Neural cell (in vitro differentiated cells): Measurements from ENCODE around the gene RPLP1. TPM values are rescaled to one million over a fixed set of nuclear protein-coding genes. Genes with fewer than 3 reads are reported as not detected.

ENCODE experiments used
- H2AFZ ChIP-seq: fragments of 200-600, 300-800 bp; sonication (generic), shearing (Covaris generic); 2 replicates; pipeline ENCODE4 v1.6.0; 2014; ENCODE audit warnings: low read depth, mild to moderate bottlenecking, antibody characterized with exemption, low read length, moderate library complexity
- H3F3A ChIP-seq: fragments of 200-600 bp; shearing (Covaris generic); 2 replicates; pipeline ENCODE4 v1.6.1; 2016; ENCODE audit warnings: mild to moderate bottlenecking, moderate library complexity, mixed read lengths, antibody characterized with exemption, low read length; ENCODE audit not compliant: insufficient read depth, poor library complexity, severe bottlenecking
- H3K27ac ChIP-seq: fragments of 200-600, 300-800 bp; sonication (generic), shearing (Covaris generic); 2 replicates; pipeline ENCODE4 v1.5.1; 2014; ENCODE audit warnings: mild to moderate bottlenecking, low read length, moderate library complexity
- H3K27me3 ChIP-seq: fragments of 300-800, 200-600 bp; sonication (generic), shearing (Covaris generic); 2 replicates; pipeline ENCODE4 v1.6.0; 2014; ENCODE audit warnings: mild to moderate bottlenecking, low read depth, low read length, moderate library complexity; ENCODE audit not compliant: insufficient read depth
- H3K36me3 ChIP-seq: fragments of 300-800, 200-600 bp; sonication (generic), shearing (Covaris generic); 2 replicates; pipeline ENCODE4 v1.5.1; 2014; ENCODE audit warnings: mild to moderate bottlenecking, antibody characterized with exemption, low read length, moderate library complexity; ENCODE audit not compliant: insufficient read depth
- H3K4me2 ChIP-seq: fragments of 300-800, 200-600 bp; sonication (generic), shearing (Covaris generic); 2 replicates; pipeline ENCODE4 v1.6.0; 2014; ENCODE audit warnings: mild to moderate bottlenecking, low read length
- H3K4me3 ChIP-seq: fragments of 300-800, 200-600 bp; sonication (generic), shearing (Covaris generic); 2 replicates; pipeline ENCODE4 v1.5.1; 2014; ENCODE audit warnings: mild to moderate bottlenecking, low read length, moderate library complexity
- H3K79me2 ChIP-seq: fragments of 200-600 bp; shearing (Covaris generic); replicated peaks from 2 replicates; pipeline ENCODE4 v1.6.0; 2014; ENCODE audit warnings: mild to moderate bottlenecking, low read length, moderate library complexity; ENCODE audit not compliant: insufficient read depth
- H3K9ac ChIP-seq: fragments of 300-800, 200-600 bp; sonication (generic), shearing (Covaris generic); 2 replicates; pipeline ENCODE4 v1.6.1; 2016; ENCODE audit warnings: mild to moderate bottlenecking, low read length, mixed read lengths
- H3K9me2 ChIP-seq: fragments of 200-600 bp; shearing (Covaris generic); 2 replicates; pipeline ENCODE4 v1.6.1; 2016; ENCODE audit warnings: mild to moderate bottlenecking, low read length, mixed read lengths; ENCODE audit not compliant: insufficient read depth
- H3K9me3 ChIP-seq: fragments of 200-600, 300-800 bp; sonication (generic), shearing (Covaris generic); 2 replicates; pipeline ENCODE4 v1.6.1; 2016; ENCODE audit warnings: mild to moderate bottlenecking, mixed run types, low read length, moderate library complexity, mixed read lengths
- H4K20me1 ChIP-seq: fragments of 200-600 bp; shearing (Covaris generic); 2 replicates; pipeline ENCODE4 v1.6.1; 2016; ENCODE audit warnings: mild to moderate bottlenecking, mixed run types; ENCODE audit not compliant: insufficient read depth
- EP300 ChIP-seq: fragments of 450-650 bp; conservative IDR thresholded peaks from 2 replicates; pipeline ENCODE4 v1.6.1; 2014; ENCODE audit warnings: antibody characterized with exemption, mild to moderate bottlenecking, moderate library complexity; ENCODE audit not compliant: poor library complexity, severe bottlenecking
- EZH2 ChIP-seq: fragments of 200-600, 300-800 bp; shearing (Covaris generic), sonication (generic); IDR thresholded peaks from 2 replicates; pipeline ENCODE4 v1.6.1; 2014; ENCODE audit warnings: antibody characterized with exemption, low read length, borderline replicate concordance, mild to moderate bottlenecking; ENCODE audit not compliant: insufficient read depth, poor library complexity, severe bottlenecking
- MXI1 ChIP-seq: fragments of 450-650 bp; conservative IDR thresholded peaks from 2 replicates; pipeline ENCODE4 v1.6.1; 2014; ENCODE audit warnings: antibody characterized with exemption, mild to moderate bottlenecking; ENCODE audit not compliant: poor library complexity, severe bottlenecking
- POLR2AphosphoS5 ChIP-seq: IDR thresholded peaks from 2 replicates; pipeline ENCODE4 v1.6.1; 2012
- RAD21 ChIP-seq: fragments of 450-650 bp; conservative IDR thresholded peaks from 2 replicates; pipeline ENCODE4 v1.6.1; 2014; ENCODE audit warnings: antibody characterized with exemption, mild to moderate bottlenecking, moderate library complexity
- SMC3 ChIP-seq: fragments of 450-650 bp; conservative IDR thresholded peaks from 2 replicates; pipeline ENCODE4 v1.6.1; 2014; ENCODE audit warnings: antibody characterized with exemption, mild to moderate bottlenecking, moderate library complexity; ENCODE audit not compliant: poor library complexity
- TAF1 ChIP-seq: IDR thresholded peaks from 2 replicates; pipeline ENCODE4 v1.6.1; 2012; ENCODE audit warnings: low read depth
- polyA plus RNA-seq: library from polyadenylated mRNA; depleted of rRNA; stranded (reverse); fragments of >200 nt; gene quantifications from 2 replicates; pipeline ENCODE4 v1.2.3, GENCODE V29; 2014
- TF ChIP-seq, protein P1 (sequence below): IDR thresholded peaks from 2 replicates; pipeline ENCODE4 v1.6.1; 2012; ENCODE audit warnings: borderline replicate concordance
- TF ChIP-seq, protein P2 (sequence below): fragments of 450-650 bp; IDR thresholded peaks from 2 replicates; pipeline ENCODE4 v1.5.1; 2014; ENCODE audit warnings: antibody characterized with exemption, mild to moderate bottlenecking, moderate library complexity; ENCODE audit not compliant: poor library complexity, severe bottlenecking

Gene RPLP1
- polyA plus RNA-seq, 1 donor from 2014 or later = 37.5 TPM

DNA sequence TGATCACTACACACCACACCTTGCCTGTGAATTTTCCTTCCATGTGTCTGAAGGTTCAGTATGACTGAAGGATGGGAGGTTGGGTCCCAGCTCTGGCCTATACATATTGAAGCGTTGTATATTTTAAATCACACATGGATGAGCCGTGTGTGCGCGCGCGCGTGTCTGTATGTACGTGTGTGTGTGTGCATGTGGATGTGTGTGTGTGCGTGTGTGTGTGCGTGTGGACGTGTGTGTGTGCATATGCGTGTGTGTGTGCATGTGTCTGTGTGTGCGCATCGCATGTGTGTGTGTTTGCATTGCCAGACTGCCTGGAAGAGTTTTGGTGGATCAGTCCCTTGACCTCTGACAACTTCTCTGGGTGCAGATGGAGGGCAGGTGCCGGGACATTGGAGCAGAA, 45.7 kb downstream of the RPLP1 start:
- TF ChIP-seq POLR2AphosphoS5 = no peak
- TF ChIP-seq, protein P1, sequence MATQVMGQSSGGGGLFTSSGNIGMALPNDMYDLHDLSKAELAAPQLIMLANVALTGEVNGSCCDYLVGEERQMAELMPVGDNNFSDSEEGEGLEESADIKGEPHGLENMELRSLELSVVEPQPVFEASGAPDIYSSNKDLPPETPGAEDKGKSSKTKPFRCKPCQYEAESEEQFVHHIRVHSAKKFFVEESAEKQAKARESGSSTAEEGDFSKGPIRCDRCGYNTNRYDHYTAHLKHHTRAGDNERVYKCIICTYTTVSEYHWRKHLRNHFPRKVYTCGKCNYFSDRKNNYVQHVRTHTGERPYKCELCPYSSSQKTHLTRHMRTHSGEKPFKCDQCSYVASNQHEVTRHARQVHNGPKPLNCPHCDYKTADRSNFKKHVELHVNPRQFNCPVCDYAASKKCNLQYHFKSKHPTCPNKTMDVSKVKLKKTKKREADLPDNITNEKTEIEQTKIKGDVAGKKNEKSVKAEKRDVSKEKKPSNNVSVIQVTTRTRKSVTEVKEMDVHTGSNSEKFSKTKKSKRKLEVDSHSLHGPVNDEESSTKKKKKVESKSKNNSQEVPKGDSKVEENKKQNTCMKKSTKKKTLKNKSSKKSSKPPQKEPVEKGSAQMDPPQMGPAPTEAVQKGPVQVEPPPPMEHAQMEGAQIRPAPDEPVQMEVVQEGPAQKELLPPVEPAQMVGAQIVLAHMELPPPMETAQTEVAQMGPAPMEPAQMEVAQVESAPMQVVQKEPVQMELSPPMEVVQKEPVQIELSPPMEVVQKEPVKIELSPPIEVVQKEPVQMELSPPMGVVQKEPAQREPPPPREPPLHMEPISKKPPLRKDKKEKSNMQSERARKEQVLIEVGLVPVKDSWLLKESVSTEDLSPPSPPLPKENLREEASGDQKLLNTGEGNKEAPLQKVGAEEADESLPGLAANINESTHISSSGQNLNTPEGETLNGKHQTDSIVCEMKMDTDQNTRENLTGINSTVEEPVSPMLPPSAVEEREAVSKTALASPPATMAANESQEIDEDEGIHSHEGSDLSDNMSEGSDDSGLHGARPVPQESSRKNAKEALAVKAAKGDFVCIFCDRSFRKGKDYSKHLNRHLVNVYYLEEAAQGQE = no peak
- TF ChIP-seq, protein P2, sequence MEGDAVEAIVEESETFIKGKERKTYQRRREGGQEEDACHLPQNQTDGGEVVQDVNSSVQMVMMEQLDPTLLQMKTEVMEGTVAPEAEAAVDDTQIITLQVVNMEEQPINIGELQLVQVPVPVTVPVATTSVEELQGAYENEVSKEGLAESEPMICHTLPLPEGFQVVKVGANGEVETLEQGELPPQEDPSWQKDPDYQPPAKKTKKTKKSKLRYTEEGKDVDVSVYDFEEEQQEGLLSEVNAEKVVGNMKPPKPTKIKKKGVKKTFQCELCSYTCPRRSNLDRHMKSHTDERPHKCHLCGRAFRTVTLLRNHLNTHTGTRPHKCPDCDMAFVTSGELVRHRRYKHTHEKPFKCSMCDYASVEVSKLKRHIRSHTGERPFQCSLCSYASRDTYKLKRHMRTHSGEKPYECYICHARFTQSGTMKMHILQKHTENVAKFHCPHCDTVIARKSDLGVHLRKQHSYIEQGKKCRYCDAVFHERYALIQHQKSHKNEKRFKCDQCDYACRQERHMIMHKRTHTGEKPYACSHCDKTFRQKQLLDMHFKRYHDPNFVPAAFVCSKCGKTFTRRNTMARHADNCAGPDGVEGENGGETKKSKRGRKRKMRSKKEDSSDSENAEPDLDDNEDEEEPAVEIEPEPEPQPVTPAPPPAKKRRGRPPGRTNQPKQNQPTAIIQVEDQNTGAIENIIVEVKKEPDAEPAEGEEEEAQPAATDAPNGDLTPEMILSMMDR = no peak
- no peak for TF ChIP-seq TAF1
- TF ChIP-seq EP300 = no peak
- no peak for TF ChIP-seq SMC3
- TF ChIP-seq EZH2 = no peak
- TF ChIP-seq MXI1 = no peak
- no peak for TF ChIP-seq RAD21
- H4K20me1 ChIP-seq = no peaks in the 10 kb centered on the region
- H3K27ac ChIP-seq = no peak overlapping the region
- no peak overlapping the region for H3K4me3 ChIP-seq
- H3K27me3 ChIP-seq = no peaks in the 10 kb centered on the region
- no peak overlapping the region for H2AFZ ChIP-seq
- H3K9me2 ChIP-seq = no peaks in the 10 kb centered on the region
- H3K36me3 ChIP-seq = no peaks in the 10 kb centered on the region
- H3K9ac ChIP-seq = no peak overlapping the region
- H3F3A ChIP-seq = no peaks in the 10 kb centered on the region
- H3K4me2 ChIP-seq = no peak overlapping the region
- no peaks in the 10 kb centered on the region for H3K79me2 ChIP-seq
- no peaks in the 10 kb centered on the region for H3K9me3 ChIP-seq

DNA sequence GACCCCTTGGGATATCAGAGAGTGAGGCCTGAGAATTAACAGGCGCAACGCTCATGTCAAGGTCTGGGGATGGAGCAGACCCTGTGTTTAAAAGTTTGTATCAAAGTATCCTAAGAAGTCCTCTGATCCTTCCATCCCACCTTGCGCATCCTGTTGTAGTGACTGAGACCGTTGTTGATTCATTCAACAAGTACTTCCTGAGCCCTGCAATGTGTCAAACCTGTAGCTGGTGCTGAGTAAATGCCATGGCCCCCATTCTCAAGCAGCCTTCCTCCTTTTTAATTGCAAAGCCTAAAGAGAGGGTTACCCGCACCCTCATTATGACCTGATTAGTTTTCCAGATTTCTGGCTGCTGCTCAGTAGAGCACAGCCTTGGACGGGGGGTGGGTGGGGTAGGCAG, 46.4 kb downstream of the RPLP1 start:
- Histone ChIP-seq H3K9ac (no peak overlapping the region), H2AFZ (no peak overlapping the region), H3K9me2 (no peaks in the 10 kb centered on the region), H3K79me2 (no peaks in the 10 kb centered on the region), H3F3A (no peaks in the 10 kb centered on the region), H3K36me3 (no peaks in the 10 kb centered on the region), H3K9me3 (no peaks in the 10 kb centered on the region), H3K27ac (no peak overlapping the region), H3K27me3 (no peaks in the 10 kb centered on the region), H4K20me1 (no peaks in the 10 kb centered on the region), H3K4me3 (no peak overlapping the region), H3K4me2 (no peak overlapping the region)
- TF ChIP-seq EP300 (no peak), RAD21 (no peak), MXI1 (no peak), EZH2 (no peak), SMC3 (no peak), TAF1 (no peak), POLR2AphosphoS5 (no peak)
- TF ChIP-seq, protein P2 = no peak
- TF ChIP-seq, protein P1 = no peak
